Hepatocyte (in vitro differentiated cells): Measurements from ENCODE around the gene RASAL2.

Source experiments
- CTCF ChIP-seq: fragments of 200-600 bp; sonication (generic); IDR thresholded peaks from 2 replicates; pipeline ENCODE4 v1.5.1; 2016; ENCODE audit warnings: antibody characterized with exemption, mild to moderate bottlenecking; ENCODE audit not compliant: poor library complexity
- EZH2phosphoT487 ChIP-seq: fragments of 200-600 bp; sonication (generic); IDR thresholded peaks from one replicate; pipeline ENCODE4 v1.6.1; 2018; ENCODE audit warnings: antibody characterized with exemption, mild to moderate bottlenecking, low read depth, moderate library complexity; ENCODE audit not compliant: unreplicated experiment, severe bottlenecking

- no peak for TF ChIP-seq CTCF
- no peak for TF ChIP-seq EZH2phosphoT487
Observed at GRCh38 chr1:178442925-178443324, 349.0 kb downstream of the RASAL2 start.
